GM23248 (cell line): Measurements from ENCODE around the gene GRIA1. TPM values are rescaled to one million over a fixed set of nuclear protein-coding genes. Genes with fewer than 3 reads are reported as not detected.

Experiments used
- DNase-seq: peaks from one replicate; pipeline ENCODE4 v3.0.0-alpha.2; 2015
- H2AFZ ChIP-seq: fragments of 200-600 bp; sonication (generic); 2 replicates; pipeline ENCODE4 v1.6.1; 2016; ENCODE audit warnings: antibody characterized with exemption
- H3F3A ChIP-seq: fragments of 200-600 bp; sonication (generic); 2 replicates; pipeline ENCODE4 v1.6.1; 2016; ENCODE audit warnings: mild to moderate bottlenecking, antibody characterized with exemption, mixed run types; ENCODE audit not compliant: insufficient read depth
- H3K27ac ChIP-seq: fragments of 200-600 bp; sonication (generic); 2 replicates; pipeline ENCODE4 v1.5.1; 2016; ENCODE audit warnings: mild to moderate bottlenecking
- H3K27me3 ChIP-seq: fragments of 200-600 bp; sonication (generic); replicated peaks from 2 replicates; pipeline ENCODE4 v1.6.1; 2016; ENCODE audit warnings: mild to moderate bottlenecking; ENCODE audit not compliant: insufficient read depth
- H3K36me3 ChIP-seq: fragments of 200-600 bp; sonication (generic); 2 replicates; pipeline ENCODE4 v1.6.1; 2016; ENCODE audit warnings: low read depth, mild to moderate bottlenecking
- H3K4me1 ChIP-seq: fragments of 200-600 bp; sonication (generic); 2 replicates; pipeline ENCODE4 v1.6.1; 2016; ENCODE audit warnings: mild to moderate bottlenecking; ENCODE audit not compliant: insufficient read depth
- H3K4me2 ChIP-seq: fragments of 200-600 bp; sonication (generic); one replicate; pipeline ENCODE4 v1.6.1; 2016; ENCODE audit warnings: mild to moderate bottlenecking; ENCODE audit not compliant: unreplicated experiment
- H3K4me3 ChIP-seq: fragments of 200-600 bp; sonication (generic); 2 replicates; pipeline ENCODE4 v1.5.1; 2016; ENCODE audit warnings: mild to moderate bottlenecking
- H3K79me2 ChIP-seq: fragments of 200-600 bp; sonication (generic); 2 replicates; pipeline ENCODE4 v1.6.1; 2016; ENCODE audit warnings: mild to moderate bottlenecking; ENCODE audit not compliant: insufficient read depth
- H3K9ac ChIP-seq: fragments of 200-600 bp; sonication (generic); 2 replicates; pipeline ENCODE4 v1.6.1; 2016; ENCODE audit warnings: mild to moderate bottlenecking
- H3K9me2 ChIP-seq: fragments of 200-600 bp; sonication (generic); 2 replicates; pipeline ENCODE4 v1.6.1; 2016; ENCODE audit warnings: mixed run types, mild to moderate bottlenecking, moderate library complexity; ENCODE audit not compliant: insufficient read depth
- H3K9me3 ChIP-seq: fragments of 200-600 bp; sonication (generic); one replicate; pipeline ENCODE4 v1.6.1; 2017; ENCODE audit warnings: low read depth
- H4K20me1 ChIP-seq: fragments of 200-600 bp; sonication (generic); 2 replicates; pipeline ENCODE4 v1.6.0; 2016; ENCODE audit not compliant: insufficient read depth
- EZH2 ChIP-seq: fragments of 200-600 bp; sonication (generic); IDR thresholded peaks from 2 replicates; pipeline ENCODE4 v1.6.1; 2018; ENCODE audit warnings: antibody characterized with exemption, mild to moderate bottlenecking; ENCODE audit not compliant: insufficient read depth, poor library complexity, severe bottlenecking
- EZH2phosphoT487 ChIP-seq: fragments of 200-600 bp; sonication (generic); IDR thresholded peaks from 2 replicates; pipeline ENCODE4 v1.6.1; 2018; ENCODE audit warnings: antibody characterized with exemption, moderate library complexity, mild to moderate bottlenecking, low read depth; ENCODE audit not compliant: insufficient read depth
- WGBS, 2 experiments: methylation state at CpG; one replicate each; pipeline ENCODE4 v1.1.6; 2015 to 2017; ENCODE audit warnings: low lambda C conversion rate in 2 of 2, low coverage in 1 of 2; ENCODE audit errors: missing lambda C conversion rate in 2 of 2; 5-methylcytosine and 5-hydroxymethylcytosine counted together
- in situ Hi-C: fragments of 300-500 bp; cut with MboI; formaldehyde crosslinking; loops from 2 replicates; pipeline ENCODE4 v1.15.0; 2020
- polyA plus RNA-seq: library from polyadenylated mRNA; unstranded; fragments of >200 nt; fragmentation: Nextera tagmentation; extraction: Ambion mirVana; gene quantifications from 2 replicates; pipeline ENCODE4 v1.2.1, GENCODE V29; 2016
- total RNA-seq: library from RNA; depleted of rRNA; stranded (reverse); fragments of >200 nt; shearing (Covaris generic); gene quantifications from 2 replicates; pipeline ENCODE4 v1.2.3, GENCODE V29; 2014

The GRIA1 gene
- total and polyA plus RNA-seq, 2 experiments from 2014 or later: 0.04 to 0.11 TPM

DNA sequence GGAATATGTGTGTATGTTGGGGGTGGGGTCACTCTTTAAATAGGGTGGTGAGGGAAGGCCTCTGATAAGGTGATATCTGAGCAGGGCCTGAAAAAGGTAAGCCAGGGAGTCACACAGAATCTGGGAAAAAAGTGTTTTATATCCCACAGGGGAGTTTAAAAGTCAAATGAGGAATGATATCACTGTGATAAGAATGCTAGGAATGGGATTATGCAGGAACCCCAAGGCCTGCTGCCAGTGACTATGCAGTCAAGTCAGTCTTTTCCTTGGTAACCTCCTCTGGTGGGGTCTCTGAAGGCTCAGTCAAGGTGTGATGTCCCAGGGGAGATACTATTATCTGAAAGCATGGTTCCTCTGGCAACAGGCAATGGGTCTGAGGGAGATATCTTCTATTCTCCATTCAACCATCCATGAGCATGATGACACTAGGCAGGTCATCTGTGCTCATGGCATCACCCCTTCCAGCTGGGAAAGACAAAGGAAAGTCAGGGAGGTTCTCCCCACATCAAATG lies 53.5 kb downstream of the GRIA1 start:
- Histone ChIP-seq H3K36me3 (no peaks in the 10 kb centered on the region), H2AFZ (no peak overlapping the region), H4K20me1 (no peaks in the 10 kb centered on the region), H3K4me3 (no peak overlapping the region), H3K4me2 (no peak overlapping the region), H3F3A (peaks cover 11% of the 10 kb centered on the region), H3K9ac (no peak overlapping the region), H3K9me2 (no peaks in the 10 kb centered on the region), H3K27ac (no peak overlapping the region), H3K27me3 (no peaks in the 10 kb centered on the region), H3K79me2 (no peaks in the 10 kb centered on the region), H3K4me1 (peaks cover 18% of the 10 kb centered on the region), H3K9me3 (no peaks in the 10 kb centered on the region)
- DNase-seq: peak; percentile 7
- in situ Hi-C loops: no loop called here
- no peak for TF ChIP-seq EZH2phosphoT487
- no peak for TF ChIP-seq EZH2

DNA sequence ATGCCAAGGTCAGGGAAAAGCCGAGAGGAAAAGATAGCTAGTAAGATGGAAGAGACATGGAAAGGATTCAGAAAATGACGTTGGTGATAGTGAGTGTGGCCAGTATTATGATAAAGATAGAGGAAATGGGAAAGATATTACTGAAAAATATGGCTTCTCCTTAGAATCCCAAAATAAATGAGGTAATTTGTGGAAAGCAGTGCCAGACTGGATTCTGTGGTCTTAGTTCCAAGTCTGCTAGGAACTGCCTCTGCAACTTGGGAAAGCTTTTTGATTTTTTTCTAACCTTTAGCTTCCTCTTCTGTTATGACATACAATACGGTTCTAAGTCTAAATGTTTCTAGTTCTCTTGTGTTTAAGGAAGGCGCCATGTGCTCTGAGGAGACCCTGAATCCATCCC lies 54.2 kb downstream of the GRIA1 start:
- Histone ChIP-seq H3F3A (peaks cover 11% of the 10 kb centered on the region), H3K4me1 (peaks cover 18% of the 10 kb centered on the region), H3K4me2 (no peak overlapping the region), H3K27me3 (no peaks in the 10 kb centered on the region), H3K9me3 (no peaks in the 10 kb centered on the region), H3K9ac (no peak overlapping the region), H3K9me2 (no peaks in the 10 kb centered on the region), H2AFZ (no peak overlapping the region), H3K27ac (no peak overlapping the region), H3K36me3 (no peaks in the 10 kb centered on the region), H3K79me2 (no peaks in the 10 kb centered on the region), H4K20me1 (no peaks in the 10 kb centered on the region), H3K4me3 (no peak overlapping the region)
- 82 to 85% methylated on average over 4 of the region's 4 CpGs for WGBS, 2 experiments
- in situ Hi-C loops: no loop called here
- no peak for DNase-seq
- TF ChIP-seq EZH2 (no peak), EZH2phosphoT487 (no peak)

DNA sequence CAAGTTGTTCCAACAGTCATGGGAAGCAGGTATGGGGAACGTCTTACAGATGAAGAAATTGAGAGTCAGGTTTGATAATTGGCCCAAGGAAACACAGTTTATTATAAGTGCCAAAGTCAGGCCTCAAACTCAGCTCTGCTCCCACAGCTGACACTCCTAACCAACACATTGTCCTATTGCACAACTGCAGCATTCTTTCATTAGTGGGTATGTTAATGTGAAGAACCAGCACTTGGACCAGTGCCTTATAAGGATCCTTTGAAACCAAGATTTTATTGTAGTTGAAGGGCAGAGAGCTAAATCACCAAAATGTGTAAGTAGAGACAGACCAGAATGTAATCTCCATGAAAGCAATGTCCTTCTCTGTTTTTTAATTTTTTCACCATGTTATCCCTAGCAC lies 56.1 kb downstream of the GRIA1 start:
- Histone ChIP-seq H3K27ac (no peak overlapping the region), H3K4me2 (no peak overlapping the region), H2AFZ (no peak overlapping the region), H3K27me3 (no peaks in the 10 kb centered on the region), H4K20me1 (no peaks in the 10 kb centered on the region), H3K9me3 (no peaks in the 10 kb centered on the region), H3K9me2 (no peaks in the 10 kb centered on the region), H3K79me2 (no peaks in the 10 kb centered on the region), H3K4me3 (no peak overlapping the region), H3K9ac (no peak overlapping the region), H3K36me3 (no peaks in the 10 kb centered on the region), H3F3A (peaks cover 20% of the 10 kb centered on the region), H3K4me1 (peaks cover 28% of the 10 kb centered on the region)
- in situ Hi-C loops: no loop called here
- TF ChIP-seq EZH2: no peak
- no peak for TF ChIP-seq EZH2phosphoT487
- WGBS, 2 experiments: 0 to 3% methylated on average over 1 of the region's 1 CpG
- DNase-seq: peak; percentile 55

DNA sequence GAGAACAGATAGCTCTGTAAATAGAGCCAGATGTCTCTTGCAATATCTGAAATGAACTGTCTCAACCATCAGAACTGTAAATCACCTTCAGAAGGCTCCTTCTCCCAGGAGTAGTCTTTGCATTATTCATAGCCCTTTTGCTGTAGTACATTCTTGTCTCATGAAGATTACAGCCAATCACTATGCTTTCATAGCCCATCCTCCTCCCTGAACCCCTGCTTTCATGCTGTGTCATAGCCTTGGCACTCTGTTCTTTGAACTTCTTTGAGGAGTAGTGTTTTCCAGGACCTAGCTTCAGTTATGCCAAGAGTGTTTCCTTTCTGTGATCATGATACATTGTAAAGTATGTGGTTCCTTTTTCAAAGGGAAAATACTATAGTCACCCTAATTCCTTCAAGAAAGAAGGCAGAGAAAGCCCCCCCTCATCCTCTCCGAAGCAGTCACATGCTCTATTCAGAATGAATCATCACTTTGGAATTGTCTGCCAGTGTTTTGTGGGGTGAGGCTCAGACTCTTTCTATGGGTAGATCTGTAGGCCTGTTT lies 61.1 kb downstream of the GRIA1 start:
- peaks cover 30% of the 10 kb centered on the region for H3K4me1 ChIP-seq
- no peaks in the 10 kb centered on the region for H3K9me3 ChIP-seq
- TF ChIP-seq EZH2 (no peak), EZH2phosphoT487 (no peak)
- no peaks in the 10 kb centered on the region for H4K20me1 ChIP-seq
- WGBS, 2 experiments: 0% methylated on average over 1 of the region's 1 CpG
- peak overlapping the region; percentile 22 for H3K4me3 ChIP-seq
- H3K36me3 ChIP-seq: no peaks in the 10 kb centered on the region
- peak; percentile 95 for DNase-seq
- H3F3A ChIP-seq: peaks cover 35% of the 10 kb centered on the region
- peak overlapping the region; percentile 56 for H3K4me2 ChIP-seq
- H3K79me2 ChIP-seq: no peaks in the 10 kb centered on the region
- peak overlapping the region; percentile 73 for H3K27ac ChIP-seq
- in situ Hi-C loops: no loop called here
- peak overlapping the region; percentile 28; the same call in 1 of the 2 replicates for H3K9ac ChIP-seq
- no peaks in the 10 kb centered on the region for H3K27me3 ChIP-seq
- no peaks in the 10 kb centered on the region for H3K9me2 ChIP-seq
- H2AFZ ChIP-seq: peak overlapping the region; percentile 18; the same call in 1 of the 2 replicates

DNA sequence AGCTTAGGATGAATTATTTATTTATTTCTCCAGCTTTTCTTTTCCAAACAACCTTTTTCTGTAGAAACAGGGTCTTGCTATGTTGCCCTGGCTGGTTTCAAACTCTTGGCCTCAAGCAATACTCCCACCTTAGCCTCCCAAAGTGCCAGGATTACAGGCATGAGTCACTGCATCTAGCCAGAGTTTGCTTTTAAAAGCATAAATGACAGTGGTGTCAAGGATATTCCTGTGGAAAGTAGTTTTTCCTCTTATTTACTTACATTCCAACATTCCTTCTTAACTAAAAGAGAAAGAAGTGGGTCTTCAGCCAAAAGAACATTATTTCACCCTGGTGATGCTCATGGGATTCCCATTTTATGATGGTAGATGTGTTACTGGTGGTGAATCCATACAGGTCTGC lies 62.4 kb downstream of the GRIA1 start:
- no peak for DNase-seq
- no peaks in the 10 kb centered on the region for H3K9me3 ChIP-seq
- H2AFZ ChIP-seq: no peak overlapping the region
- no peaks in the 10 kb centered on the region for H3K36me3 ChIP-seq
- H3K9me2 ChIP-seq: no peaks in the 10 kb centered on the region
- H3K27ac ChIP-seq: peak overlapping the region; percentile 73
- H3K9ac ChIP-seq: no peak overlapping the region
- in situ Hi-C loops: no loop called here
- no peaks in the 10 kb centered on the region for H3K27me3 ChIP-seq
- no peak for TF ChIP-seq EZH2phosphoT487
- H3K79me2 ChIP-seq: no peaks in the 10 kb centered on the region
- no peak overlapping the region for H3K4me3 ChIP-seq
- no peaks in the 10 kb centered on the region for H4K20me1 ChIP-seq
- H3K4me2 ChIP-seq: peak overlapping the region; percentile 56
- H3K4me1 ChIP-seq: peaks cover 25% of the 10 kb centered on the region
- peaks cover 28% of the 10 kb centered on the region for H3F3A ChIP-seq
